Measurements from ENCODE around the gene CASD1. TPM values are rescaled to one million over a fixed set of nuclear protein-coding genes. Genes with fewer than 3 reads are reported as not detected.

CASD1 gene
- total RNA-seq = 3.0 and 6.5 TPM in 2 replicates

DNA sequence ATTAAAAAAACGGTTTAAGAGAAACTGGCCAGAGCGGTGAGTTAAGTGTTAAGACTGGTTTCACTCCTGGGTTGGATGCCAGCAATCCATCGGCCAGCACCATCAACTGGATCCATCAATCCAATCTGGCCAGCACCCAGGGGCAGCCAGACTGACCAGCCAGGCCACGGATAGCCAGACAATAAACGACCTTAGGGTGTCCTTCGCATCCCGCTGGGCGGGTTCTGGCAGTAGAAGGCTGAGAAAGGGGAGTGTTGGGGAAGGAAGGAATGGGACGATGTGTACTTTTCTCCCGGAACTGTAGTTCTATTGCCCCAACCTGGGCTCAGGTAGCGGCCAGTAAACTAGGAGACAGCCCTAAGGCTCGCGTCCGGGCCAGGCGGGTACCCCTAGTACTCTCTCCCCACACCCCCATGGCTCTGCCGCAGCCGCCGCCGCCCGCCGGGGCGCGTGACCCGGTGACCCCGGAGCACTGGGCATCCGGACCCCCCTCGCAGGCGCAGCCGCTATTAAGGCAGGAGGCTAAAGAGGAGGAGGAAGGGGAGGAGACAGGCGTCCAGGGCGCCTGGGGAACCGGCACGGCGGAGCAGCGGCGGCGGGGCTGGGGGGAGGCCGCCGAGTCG, at the start of gene CASD1:
Gene CASD1 (plus strand): TSS at position 546 of the 623 bp plus-strand sequence. CDS start 276 bp downstream, outside the sequence.

Other genes starting within 250 kb of the CASD1 start
- 8.2 and 37.3 TPM in 2 replicates for gene COL1A2, start 114.9 kb upstream of the CASD1 start, total RNA-seq
- 31.5 and 39.0 TPM in 2 replicates for gene SGCE, start 146.3 kb downstream of the CASD1 start, total RNA-seq